Lower leg skin (tissue), 3 donors: ENCODE measurements around the gene CSKMT.

Experiments used
- POLR2A ChIP-seq, 2 donors: fragments of 450-650 bp; IDR thresholded peaks; one replicate each; pipeline ENCODE4 v1.6.1; 2016 to 2017; ENCODE audit warnings: antibody characterized with exemption in 2 of 2, mild to moderate bottlenecking in 1 of 2, moderate library complexity in 1 of 2
- TF ChIP-seq, protein P1 (sequence below), 3 donors: fragments of 450-650 bp; IDR thresholded peaks; one replicate each; pipeline ENCODE4 v1.5.1; 2016; ENCODE audit warnings: antibody characterized with exemption in 3 of 3, mild to moderate bottlenecking in 3 of 3, moderate library complexity in 2 of 3

DNA sequence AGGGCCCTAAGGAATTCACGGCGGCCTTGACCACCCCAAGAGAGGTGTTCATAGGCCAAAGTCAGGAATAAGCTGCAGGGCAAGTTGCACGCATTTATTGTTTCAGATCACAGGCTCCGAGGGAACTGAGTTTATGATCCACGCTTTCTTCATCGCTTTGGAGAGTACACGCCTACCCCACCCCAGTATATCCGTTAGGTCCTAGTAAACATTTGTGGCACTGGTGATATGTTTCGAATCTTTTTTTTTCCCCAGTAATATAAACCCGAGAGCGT is 19.5 kb upstream of the CSKMT start:
- TF ChIP-seq, protein P1, sequence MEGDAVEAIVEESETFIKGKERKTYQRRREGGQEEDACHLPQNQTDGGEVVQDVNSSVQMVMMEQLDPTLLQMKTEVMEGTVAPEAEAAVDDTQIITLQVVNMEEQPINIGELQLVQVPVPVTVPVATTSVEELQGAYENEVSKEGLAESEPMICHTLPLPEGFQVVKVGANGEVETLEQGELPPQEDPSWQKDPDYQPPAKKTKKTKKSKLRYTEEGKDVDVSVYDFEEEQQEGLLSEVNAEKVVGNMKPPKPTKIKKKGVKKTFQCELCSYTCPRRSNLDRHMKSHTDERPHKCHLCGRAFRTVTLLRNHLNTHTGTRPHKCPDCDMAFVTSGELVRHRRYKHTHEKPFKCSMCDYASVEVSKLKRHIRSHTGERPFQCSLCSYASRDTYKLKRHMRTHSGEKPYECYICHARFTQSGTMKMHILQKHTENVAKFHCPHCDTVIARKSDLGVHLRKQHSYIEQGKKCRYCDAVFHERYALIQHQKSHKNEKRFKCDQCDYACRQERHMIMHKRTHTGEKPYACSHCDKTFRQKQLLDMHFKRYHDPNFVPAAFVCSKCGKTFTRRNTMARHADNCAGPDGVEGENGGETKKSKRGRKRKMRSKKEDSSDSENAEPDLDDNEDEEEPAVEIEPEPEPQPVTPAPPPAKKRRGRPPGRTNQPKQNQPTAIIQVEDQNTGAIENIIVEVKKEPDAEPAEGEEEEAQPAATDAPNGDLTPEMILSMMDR (IDR thresholded peaks at IDR 0.05), result no peak
- TF ChIP-seq POLR2A (IDR thresholded peaks at IDR 0.05), result no peak
